Putamen (tissue), 1 donor: Measurements from ENCODE around the gene AGMO.

Experiments used
- DNase-seq: peaks from one replicate; pipeline ENCODE4 v3.0.0-alpha.2; 2016; ENCODE audit warnings: low spot score

AGMO gene

GRCh38 chr7:15498465-15498864 is 63.4 kb downstream of the AGMO start:
- no peak for DNase-seq

DNA sequence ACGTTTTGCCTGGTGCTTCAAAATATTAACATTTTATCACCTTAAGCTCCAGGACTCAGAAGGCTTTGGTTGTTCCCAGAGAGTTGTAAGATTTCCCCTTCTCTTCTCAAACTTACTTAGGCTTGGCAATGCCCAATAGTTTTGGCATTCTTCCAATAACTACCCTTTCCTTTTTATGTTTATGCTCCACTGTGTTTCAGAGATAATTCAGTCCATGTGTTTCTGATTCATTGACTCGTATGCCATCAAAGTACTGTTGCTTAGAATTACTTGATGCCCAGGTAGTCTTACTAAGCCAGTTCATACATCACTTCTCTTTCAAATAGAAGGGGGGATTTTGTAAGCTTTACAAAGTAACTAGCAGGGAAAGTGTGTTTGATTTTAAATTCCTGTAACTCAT is 66.6 kb downstream of the AGMO start:
- no peak for DNase-seq

DNA sequence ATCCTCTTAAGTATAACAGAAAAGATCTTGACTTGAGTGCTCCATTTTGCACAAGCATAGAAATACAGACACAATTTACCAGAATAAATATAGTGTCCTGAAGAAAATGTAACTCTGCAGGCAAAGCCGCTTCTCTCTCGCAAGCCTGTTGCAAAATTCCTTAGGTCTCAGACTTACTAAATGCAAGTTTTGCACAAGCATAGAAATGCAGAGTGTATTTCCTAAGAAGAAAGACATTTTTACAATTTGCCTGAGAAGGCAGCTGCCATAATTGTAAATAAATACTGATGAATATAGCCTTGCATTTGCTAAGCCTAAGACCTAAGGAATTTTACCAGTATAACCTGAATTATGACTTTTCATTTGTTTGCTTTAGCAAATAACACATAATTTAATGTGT is 67.1 kb downstream of the AGMO start:
- DNase-seq = no peak

DNA sequence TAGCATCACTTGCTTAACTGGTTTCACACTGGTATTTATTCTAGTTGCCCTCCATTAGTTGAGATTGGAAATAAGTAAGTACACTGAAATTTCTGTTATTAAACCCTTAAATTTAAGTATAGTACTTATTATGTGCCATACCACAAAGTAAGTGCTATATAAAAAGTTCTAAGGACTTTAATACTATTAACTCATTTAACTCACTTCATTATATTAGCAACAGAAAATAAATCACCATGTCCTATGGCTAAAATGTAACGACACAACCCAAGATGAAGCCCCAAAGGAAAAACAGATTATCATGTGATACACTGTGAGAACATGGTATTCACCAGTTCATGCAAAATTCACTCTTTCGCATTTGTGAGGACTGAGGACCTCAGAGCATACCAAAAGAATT is 70.5 kb downstream of the AGMO start:
- no peak for DNase-seq

DNA sequence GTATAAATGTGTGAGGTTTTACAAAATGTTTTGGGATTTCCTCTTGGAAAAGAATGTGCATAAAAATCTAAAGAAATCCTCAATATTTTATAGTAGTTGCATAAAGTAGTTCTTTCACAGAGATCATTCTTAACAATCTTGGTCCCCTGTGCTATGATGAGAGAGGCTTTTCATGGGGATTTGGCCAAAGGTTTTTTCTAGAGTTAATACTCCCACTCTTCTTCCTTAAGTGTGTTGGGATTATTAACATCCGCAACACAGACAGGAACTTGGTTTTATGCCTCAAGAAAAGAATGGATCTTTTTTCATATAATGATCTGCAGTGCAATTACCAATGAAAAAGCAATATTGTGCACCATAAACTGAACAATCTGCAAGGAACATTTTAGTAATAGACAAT is 71.5 kb downstream of the AGMO start:
- no peak for DNase-seq

DNA sequence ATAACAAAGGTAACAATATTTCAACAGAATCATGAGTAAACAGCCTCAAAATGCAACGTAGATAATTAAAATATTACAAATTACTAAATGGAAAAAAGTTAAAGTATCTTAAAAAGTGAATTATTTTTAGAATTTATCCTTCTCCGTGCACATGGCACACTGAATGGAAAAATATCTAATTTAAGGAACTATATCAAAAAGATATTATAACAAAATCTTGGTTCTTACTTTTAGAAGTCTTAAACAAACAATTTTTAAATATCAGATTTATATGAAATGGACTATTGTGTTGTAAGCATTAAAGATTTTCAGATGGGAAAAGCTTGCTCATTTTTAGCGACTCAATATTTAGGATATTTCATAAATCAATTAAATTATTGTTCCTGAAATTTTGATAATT is 72.0 kb downstream of the AGMO start:
- no peak for DNase-seq

DNA sequence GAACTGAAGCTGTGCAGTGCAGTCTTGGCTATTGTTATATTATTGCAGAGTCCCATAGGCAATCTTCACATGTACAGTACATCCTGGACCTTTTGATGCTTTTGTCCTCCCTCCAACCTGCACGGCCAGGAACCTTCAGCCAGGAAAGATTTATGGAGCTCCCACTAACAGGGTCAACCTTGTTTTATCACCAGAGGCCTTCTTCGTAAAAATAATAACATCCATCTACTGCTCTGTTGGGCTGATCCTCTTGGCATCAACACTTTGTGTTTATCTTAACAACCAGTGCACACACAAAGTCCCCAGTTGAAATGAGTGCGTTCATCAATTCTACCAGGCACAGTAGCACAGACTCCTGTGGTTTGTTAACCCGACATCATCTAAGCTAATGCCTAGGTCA is 72.4 kb downstream of the AGMO start:
- no peak for DNase-seq

DNA sequence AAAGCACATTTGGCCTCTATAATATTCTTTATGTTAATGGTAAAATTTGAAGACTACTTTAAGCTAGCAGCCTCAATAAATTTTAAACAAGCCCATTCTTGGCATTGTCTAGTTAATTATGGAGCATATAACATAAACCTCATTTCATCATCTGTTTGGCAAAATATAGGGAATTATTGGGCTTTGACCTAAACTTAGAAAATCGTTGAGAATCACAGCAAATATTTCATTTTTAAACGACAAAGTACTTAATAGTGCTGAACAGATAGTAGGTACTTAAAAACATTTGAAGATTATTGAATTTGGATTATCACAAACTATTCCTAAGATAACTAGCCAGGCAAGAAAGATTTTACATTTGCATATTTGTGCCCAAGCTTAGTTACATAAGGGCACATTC is 73.4 kb downstream of the AGMO start:
- no peak for DNase-seq

GRCh38 chr7:15487896-15488295 is 73.9 kb downstream of the AGMO start:
- DNase-seq = no peak

DNA sequence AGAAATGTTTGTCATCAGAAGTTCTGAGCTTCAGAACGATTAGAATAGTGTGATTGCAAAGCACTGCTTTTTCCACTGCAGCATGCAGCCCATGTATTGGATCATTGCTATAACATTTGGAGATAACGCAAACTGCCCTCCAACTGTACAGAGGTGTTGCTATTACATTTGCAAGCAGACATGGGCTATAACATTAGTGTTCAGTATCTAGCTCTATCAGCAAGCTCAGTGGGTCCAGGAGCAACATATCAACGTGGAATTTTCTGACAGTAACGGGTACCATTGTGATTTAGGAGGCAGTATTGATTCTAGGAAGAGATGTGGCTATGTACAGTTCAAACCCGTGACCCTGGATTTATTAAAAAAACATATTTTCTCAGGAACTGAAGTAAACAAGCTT is 75.8 kb downstream of the AGMO start:
- no peak for DNase-seq

DNA sequence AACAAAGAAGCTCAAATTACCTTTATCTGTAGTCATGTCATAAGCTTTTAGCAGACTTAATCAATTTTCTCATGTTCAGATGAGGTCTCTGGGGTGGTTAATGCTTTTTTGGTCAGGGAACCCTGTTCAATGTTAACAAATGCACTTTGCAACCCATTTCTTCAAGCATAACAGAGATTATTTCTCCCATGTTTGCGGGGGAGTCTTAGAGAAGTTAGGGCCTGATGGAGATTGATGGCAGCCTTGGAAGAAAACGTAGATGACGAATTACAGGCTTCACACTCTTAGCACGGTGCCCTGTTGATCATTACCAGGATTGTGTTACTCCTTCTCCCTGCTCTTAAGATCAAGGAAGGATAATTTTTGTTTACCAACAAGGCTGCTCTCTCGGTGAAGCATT is 76.4 kb downstream of the AGMO start:
- no peak for DNase-seq

- DNase-seq = no peak
Observed at GRCh38 chr7:15481132-15481531, 80.7 kb downstream of the AGMO start.

DNA sequence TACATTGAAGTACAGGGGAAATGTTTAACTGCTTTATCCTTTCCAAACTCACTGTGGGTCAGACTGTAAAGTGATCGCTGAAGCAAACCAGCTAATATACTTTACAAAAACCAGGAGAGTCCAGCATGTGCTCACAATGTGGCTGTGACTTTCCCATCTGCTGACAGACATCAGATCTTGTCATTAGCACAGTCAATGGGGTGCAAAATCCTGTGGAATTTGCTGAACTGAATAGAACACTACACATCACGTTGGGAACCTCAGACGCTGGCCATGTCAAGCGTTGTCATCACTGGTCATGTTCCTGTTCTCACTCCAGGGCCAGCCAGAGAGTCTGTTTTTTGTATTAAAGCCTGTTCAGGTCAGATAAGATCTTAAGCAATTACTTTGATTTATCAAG is 83.4 kb downstream of the AGMO start:
- no peak for DNase-seq

GRCh38 chr7:15476531-15476918 is 85.3 kb downstream of the AGMO start:
- no peak for DNase-seq

DNA sequence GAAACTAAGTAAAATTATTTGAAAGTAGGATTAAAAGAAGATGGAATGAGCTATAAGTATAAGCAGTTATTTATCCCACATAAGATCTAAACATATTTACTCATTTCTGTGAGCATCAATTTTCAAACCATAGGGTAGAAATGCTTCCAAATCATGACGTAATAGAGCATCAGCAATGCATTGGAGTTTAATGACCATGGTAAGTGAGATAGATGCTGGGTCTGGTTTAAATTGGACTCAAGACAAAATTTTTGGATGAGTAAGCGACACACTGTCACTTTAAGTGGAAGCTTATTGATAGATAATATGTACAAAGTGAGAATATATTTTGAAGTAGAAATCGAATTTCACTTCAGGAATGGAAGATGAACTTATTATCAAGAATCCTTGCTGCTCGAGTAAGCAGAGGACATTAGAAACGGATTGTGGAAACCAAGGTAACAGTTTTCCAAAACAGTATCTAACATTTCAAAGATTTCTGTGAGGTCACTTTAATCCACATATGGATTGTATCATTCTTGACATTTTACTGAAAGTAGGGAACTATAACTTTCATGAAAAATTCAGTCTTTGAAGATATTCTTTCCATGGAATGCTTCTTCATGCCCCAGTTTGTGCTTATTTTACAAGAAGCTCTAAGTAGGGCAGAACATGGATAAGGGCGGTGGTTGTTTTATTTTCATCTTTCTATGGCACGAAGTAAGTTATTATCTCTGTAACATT is 85.8 kb downstream of the AGMO start:
- DNase-seq = no peak

GRCh38 chr7:15471669-15471950 is 90.2 kb downstream of the AGMO start:
- DNase-seq = no peak

DNA sequence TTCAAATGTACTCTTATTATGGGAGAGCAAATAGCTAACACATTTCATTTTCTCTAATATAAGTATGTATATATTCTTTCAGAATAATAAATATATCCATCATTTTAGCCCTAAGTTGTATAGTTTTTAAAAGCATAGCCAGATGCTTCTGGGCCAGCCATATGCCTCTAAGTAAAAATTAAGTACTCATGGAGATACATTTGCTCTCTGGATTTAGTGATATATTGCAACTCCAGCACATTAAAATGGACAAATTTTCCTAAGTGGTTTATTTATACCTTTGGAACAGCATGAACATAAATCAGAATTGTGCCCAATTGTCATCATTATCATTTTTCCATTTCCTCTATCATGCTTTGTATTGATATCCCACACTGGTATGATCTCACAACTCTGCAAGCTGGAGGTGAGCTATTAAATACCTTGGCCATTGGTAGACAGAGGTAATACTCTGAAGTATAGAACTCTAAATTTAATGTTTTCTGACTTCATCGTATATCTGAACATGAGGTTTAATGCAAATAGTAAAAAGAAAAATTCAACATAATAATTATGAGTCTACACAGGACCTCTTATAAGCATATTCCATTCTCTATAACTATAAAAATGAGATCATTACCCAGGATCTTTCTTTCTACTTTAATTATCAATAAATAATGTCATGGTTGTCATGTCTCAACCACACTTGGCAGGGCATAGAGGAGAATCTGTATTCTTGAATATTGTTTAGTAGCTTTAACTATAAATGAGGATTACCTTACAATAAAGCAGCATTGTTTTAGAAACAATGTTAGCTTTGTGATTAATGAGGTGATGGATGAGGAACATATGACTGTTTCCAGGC is 90.8 kb downstream of the AGMO start:
- DNase-seq = no peak

DNA sequence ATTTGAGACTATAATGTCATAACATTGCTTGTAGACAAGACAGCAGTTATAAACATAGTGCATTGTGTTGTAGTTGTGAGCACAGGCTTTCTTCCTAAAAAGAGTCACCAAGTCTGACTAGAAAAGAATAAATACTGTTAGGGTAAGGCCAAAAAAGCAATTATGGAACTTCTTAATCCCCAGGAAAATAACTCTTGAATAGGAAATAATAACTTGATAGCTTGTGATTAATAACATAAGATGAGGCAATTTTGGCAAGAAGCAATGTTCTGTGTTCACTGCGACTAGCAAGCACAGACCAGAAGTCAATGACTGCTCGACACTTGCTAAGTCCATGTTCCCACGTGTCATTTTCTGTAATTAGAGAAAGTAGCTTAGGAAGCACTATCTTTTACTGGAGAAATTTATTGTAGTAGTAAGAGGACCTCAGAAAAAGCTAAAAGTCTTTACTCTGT is 97.1 kb downstream of the AGMO start:
- DNase-seq = no peak

- DNase-seq = no peak
Observed at GRCh38 chr7:15463801-15464666, 97.8 kb downstream of the AGMO start.

DNA sequence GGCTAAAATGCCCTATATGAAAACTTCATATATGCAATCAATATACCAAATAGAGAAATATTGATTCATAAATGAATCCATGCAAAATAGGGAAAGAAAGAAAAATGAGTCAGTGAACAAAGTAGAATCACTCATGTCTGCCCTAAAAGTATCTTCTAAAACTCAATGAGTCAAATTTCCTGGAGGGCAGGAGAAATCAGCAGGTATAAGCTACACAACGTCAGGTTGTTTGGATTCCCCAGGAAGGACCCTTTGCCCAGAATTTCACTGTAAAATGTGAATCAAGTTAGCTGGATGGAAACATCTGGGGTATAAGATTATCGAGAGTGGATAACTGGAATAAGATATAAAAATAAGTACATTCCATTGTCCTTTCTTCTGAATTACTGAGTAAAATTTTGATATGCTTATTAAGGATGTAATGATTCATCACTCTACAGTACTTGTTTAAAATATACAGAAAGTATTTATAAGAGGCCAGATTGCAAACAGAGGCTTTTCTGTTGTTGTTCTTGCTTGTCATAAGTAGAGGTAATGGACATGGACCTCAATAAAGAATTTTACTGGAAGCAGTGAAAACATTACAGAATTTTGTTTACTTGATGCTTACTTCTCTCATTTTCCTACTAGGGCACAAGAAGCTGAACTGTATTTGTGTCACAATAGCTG is 99.0 kb downstream of the AGMO start:
- DNase-seq = no peak

DNA sequence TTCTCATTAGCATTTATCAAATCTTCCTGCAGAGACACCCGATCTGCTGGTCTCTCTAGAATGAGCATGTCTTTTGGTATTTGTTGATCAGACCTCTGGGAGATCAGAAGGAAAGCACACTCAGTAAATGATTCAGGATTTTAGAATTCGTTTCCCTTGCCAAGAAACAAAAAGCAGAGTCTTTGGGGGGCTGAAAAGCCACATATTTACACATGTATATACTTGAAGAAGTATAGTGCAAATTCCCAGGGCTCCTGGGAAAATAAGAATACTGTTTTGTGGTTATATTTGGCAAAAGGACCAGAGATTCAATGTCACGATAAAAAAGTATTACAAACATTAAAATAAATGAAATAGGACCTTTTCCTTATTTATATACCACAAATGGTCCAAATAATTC is 100.2 kb downstream of the AGMO start:
- DNase-seq = no peak

DNA sequence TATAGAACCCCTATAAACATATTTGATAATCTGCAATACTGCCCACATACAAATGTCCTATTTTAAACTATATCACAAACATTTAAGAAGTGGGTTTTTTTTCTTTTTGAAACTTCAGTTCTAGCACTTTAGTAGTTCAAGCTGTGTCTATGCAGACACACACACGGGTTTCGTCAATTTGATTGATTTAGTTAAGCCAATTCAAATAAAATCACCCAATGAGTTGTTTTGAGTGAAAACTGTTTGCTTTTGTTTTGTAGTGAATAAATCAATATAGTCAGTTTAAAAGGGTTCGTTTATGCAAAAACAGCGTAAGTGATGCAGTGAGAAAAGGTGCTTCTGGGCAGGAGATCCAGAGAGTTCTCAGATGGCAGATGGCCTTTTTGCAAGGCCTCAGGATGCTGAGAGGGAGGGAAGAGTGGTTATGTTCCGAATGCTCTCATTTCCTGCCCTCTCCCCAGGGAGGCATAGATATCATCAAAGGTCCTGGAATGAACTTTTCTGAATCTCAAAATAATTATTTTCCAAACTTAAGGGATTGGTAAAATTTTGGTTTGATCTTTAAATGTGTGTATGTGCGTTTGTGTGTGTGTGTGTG is 102.7 kb downstream of the AGMO start:
- DNase-seq = no peak
